Mesothelial cell of epicardium (in vitro differentiated cells): ENCODE data around the gene PCNT. TPM values are rescaled to one million over a fixed set of nuclear protein-coding genes. Genes with fewer than 3 reads are reported as not detected.

Experiments
- DNase-seq, 2 experiments: peaks; one replicate each; pipeline ENCODE4 v3.0.0; 2021; ENCODE audit warnings: low spot score in 2 of 2; ENCODE audit not compliant: unreplicated experiment in 2 of 2
- H3K27ac Mint-ChIP-seq: 2 replicates; pipeline ENCODE4 v1.8.0; 2021; ENCODE audit warnings: mixed read lengths
- H3K27me3 Mint-ChIP-seq: 2 replicates; pipeline ENCODE4 v1.8.0; 2021; ENCODE audit warnings: low read depth, mixed read lengths
- H3K36me3 Mint-ChIP-seq: 2 replicates; pipeline ENCODE4 v1.8.0; 2021; ENCODE audit warnings: mixed read lengths
- H3K4me1 Mint-ChIP-seq: 2 replicates; pipeline ENCODE4 v1.8.0; 2021; ENCODE audit warnings: mixed read lengths
- H3K4me3 Mint-ChIP-seq: 2 replicates; pipeline ENCODE4 v1.8.0; 2021; ENCODE audit warnings: mild to moderate bottlenecking, moderate library complexity, mixed read lengths
- H3K9me3 Mint-ChIP-seq: 2 replicates; pipeline ENCODE4 v1.8.0; 2021; ENCODE audit warnings: mixed read lengths
- total RNA-seq: library from RNA; stranded (reverse); gene quantifications from 3 replicates; pipeline ENCODE4 v1.2.1, GENCODE V29; 2021
- TF ChIP-seq, protein P1 (sequence below): fragments of 200-600 bp; sonication (generic); IDR thresholded peaks from one replicate; pipeline ENCODE4 v1.5.0; 2021; ENCODE audit warnings: antibody characterized with exemption; ENCODE audit not compliant: unreplicated experiment

PCNT gene
- total RNA-seq, 1 donor from 2014 or later = 41.8 TPM

DNA sequence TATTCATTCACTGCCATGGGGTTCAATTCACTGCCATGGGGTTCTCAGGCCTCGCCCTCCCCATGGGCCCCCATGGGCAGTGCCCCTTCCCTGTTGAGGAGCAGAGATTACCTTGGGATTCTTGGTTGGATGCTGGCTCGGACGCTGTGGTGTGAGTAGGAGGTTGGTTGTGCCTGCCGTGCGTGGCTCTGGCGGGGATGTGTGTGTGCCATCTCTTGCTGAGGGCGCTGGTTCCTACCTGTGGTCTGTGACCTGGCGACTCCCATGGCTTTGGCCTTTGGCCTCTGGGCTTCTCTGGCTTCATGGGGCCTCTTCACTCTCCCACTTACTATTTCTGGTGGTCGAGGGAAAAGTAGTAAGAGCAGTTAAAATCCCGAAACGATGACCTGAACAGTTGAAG is 42.1 kb downstream of the PCNT start:
- no peaks in the 10 kb centered on the region for H3K27me3 Mint-ChIP-seq
- H3K4me1 Mint-ChIP-seq = no peaks in the 10 kb centered on the region
- no peak overlapping the region for H3K27ac Mint-ChIP-seq
- no peak for DNase-seq
- H3K9me3 Mint-ChIP-seq = no peaks in the 10 kb centered on the region
- no peak overlapping the region for H3K4me3 Mint-ChIP-seq
- TF ChIP-seq, protein P1, sequence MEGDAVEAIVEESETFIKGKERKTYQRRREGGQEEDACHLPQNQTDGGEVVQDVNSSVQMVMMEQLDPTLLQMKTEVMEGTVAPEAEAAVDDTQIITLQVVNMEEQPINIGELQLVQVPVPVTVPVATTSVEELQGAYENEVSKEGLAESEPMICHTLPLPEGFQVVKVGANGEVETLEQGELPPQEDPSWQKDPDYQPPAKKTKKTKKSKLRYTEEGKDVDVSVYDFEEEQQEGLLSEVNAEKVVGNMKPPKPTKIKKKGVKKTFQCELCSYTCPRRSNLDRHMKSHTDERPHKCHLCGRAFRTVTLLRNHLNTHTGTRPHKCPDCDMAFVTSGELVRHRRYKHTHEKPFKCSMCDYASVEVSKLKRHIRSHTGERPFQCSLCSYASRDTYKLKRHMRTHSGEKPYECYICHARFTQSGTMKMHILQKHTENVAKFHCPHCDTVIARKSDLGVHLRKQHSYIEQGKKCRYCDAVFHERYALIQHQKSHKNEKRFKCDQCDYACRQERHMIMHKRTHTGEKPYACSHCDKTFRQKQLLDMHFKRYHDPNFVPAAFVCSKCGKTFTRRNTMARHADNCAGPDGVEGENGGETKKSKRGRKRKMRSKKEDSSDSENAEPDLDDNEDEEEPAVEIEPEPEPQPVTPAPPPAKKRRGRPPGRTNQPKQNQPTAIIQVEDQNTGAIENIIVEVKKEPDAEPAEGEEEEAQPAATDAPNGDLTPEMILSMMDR = no peak
- H3K36me3 Mint-ChIP-seq = peaks cover 24% of the 10 kb centered on the region

DNA sequence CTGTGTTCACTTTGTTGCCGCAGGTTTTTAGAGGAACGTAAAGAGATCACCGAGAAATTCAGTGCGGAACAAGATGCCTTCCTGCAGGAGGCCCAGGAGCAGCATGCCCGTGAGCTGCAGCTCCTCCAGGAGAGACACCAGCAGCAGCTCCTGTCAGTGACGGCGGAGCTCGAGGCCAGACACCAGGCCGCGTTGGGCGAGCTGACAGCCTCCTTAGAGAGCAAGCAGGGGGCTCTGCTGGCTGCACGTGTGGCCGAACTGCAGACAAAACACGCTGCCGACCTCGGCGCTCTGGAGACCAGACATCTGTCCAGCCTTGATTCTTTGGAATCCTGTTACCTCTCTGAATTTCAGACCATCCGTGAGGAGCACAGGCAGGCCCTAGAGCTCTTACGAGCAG is 42.6 kb downstream of the PCNT start:
- Mint-ChIP-seq H3K4me3 (no peak overlapping the region), H3K36me3 (peaks cover 21% of the 10 kb centered on the region), H3K27me3 (no peaks in the 10 kb centered on the region), H3K9me3 (no peaks in the 10 kb centered on the region), H3K27ac (no peak overlapping the region), H3K4me1 (no peaks in the 10 kb centered on the region)
- TF ChIP-seq, protein P1 = no peak
- no peak for DNase-seq

DNA sequence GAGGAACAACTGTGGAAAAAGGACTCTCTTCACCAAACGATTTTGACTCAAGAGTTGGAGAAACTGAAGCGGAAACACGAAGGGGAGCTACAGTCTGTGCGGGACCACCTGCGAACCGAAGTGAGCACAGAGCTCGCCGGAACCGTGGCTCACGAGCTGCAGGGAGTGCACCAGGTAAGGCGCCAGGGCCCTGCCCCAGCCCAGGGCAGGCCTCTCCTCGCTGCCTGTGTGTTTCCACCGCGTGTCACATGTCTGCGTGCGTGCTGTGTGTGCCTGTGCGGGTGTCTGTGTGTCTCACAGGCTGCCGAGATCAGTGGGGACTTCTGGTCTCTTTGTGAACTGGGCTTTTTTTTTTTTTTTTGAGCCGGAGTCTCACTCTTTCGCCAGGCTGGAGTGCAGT is 43.0 kb downstream of the PCNT start:
- no peak overlapping the region for H3K4me3 Mint-ChIP-seq
- no peak for DNase-seq
- no peaks in the 10 kb centered on the region for H3K4me1 Mint-ChIP-seq
- no peaks in the 10 kb centered on the region for H3K27me3 Mint-ChIP-seq
- no peak overlapping the region for H3K27ac Mint-ChIP-seq
- H3K36me3 Mint-ChIP-seq = peaks cover 22% of the 10 kb centered on the region
- H3K9me3 Mint-ChIP-seq = no peaks in the 10 kb centered on the region
- TF ChIP-seq, protein P1 = no peak

DNA sequence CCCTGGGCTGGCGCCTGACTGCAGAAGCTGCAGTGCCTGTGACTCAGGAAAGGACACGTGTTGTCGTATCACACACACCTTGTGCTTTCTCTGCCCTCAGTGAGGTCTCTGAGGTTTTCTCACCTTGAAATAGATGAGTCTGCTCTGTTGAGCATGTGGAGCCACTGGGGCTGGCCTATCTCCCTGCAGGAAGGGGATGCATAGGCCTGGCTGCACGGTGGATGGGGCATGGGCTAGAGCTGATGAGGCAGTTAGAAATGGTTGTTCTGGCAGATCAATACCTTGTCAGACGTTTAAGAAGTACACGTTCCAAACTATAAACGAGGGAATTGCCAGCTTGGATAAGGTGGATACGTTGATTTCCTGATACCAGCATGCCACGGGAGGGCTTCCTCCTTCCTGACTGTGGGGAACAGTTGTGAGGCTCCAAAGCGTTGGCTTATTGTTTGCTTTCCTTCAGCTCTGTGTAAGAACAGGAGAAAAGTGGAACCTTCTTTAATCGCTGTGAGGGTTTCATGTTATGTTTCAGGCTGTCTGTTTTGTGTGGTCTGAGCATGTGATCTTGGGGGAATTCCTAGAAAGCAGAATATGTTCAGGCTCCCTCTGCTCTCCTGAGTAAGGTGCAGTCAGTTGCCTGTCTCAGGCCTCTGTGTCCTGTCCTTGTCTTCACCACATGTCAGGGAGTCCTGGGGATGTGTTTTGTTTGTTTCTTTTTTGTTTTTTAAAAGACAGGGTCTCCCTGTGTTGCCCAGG is 44.8 kb downstream of the PCNT start:
- no peaks in the 10 kb centered on the region for H3K4me1 Mint-ChIP-seq
- H3K4me3 Mint-ChIP-seq = no peak overlapping the region
- no peak overlapping the region for H3K27ac Mint-ChIP-seq
- H3K9me3 Mint-ChIP-seq = no peaks in the 10 kb centered on the region
- peaks cover 22% of the 10 kb centered on the region for H3K36me3 Mint-ChIP-seq
- DNase-seq = no peak
- H3K27me3 Mint-ChIP-seq = no peaks in the 10 kb centered on the region
- TF ChIP-seq, protein P1 = no peak

DNA sequence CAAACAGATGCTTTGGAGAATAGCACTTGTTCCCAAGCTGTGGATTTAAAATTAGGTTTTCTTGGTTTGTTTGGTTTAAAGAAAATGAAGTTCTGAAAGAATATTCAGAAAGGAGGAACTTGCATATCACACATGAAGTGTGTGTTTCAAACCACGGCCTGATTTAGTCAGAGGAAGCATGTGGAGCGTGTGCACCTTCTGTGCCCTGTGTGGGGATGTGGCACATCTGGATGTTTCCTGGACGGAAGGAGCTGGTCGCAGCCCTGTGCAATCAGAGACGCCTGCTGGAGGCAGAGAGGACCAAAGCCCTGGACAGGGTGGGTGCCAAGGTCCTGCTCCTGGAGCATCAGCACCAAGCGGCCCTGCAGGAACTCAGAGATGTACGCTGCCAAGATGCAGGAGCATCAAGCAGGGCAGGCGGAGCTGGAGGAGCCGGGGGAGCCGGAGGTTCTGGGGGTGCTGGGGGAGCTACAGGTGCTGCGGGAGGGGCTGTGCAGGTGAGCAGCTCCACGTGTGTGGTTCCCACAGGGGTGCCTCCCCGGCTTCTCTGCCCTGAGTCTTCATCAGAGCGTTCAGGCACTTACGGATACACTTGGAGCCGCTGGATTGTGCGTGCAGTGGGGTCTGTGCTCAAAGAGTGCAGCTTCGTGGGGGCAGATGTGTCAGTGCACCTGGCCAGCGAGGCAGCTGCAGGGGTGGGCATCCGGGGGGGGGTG is 45.7 kb downstream of the PCNT start:
- DNase-seq = no peak
- Mint-ChIP-seq H3K27me3 (no peaks in the 10 kb centered on the region), H3K4me3 (no peak overlapping the region), H3K36me3 (peaks cover 22% of the 10 kb centered on the region), H3K9me3 (no peaks in the 10 kb centered on the region), H3K27ac (no peak overlapping the region), H3K4me1 (no peaks in the 10 kb centered on the region)
- TF ChIP-seq, protein P1 = no peak
